Thyroid gland (tissue), 4 donors: ENCODE data around the gene WNT8B.

Experiments
- POLR2A ChIP-seq, 2 donors: fragments of 450-650 bp; IDR thresholded peaks; one replicate each; pipeline ENCODE4 v1.6.1; 2017; ENCODE audit warnings: antibody characterized with exemption in 2 of 2, mild to moderate bottlenecking in 2 of 2, moderate library complexity in 1 of 2
- TF ChIP-seq, protein P1 (sequence below), 6 experiments: fragments of 200-600 bp in 3 of 6; fragments of 450-650 bp in 3 of 6; sonication (generic) in 3 of 6; IDR thresholded peaks; one replicate each; pipeline ENCODE4 v1.5.1; 2016 to 2019; ENCODE audit warnings: antibody characterized with exemption in 6 of 6, mild to moderate bottlenecking in 2 of 6, inconsistent platforms in 1 of 6, moderate library complexity in 1 of 6

DNA sequence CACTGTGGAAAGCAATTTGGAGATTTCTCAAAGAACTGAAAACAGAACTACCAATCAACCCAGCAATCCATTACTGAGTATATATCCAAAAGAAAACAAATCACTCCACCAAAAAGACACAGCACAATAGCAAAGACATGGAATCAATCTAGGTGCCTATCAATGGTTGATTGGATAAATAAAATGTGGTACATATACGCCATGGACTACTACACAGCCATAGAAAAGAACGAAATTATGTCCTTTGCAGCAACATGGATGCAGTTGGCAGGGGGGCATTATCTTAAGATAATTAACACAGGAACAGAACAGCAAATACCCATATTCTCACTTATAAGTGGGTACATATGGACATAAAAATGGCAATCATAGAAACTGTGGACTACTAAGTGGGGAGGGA lies 35.4 kb upstream of the WNT8B start:
- TF ChIP-seq, protein P1, sequence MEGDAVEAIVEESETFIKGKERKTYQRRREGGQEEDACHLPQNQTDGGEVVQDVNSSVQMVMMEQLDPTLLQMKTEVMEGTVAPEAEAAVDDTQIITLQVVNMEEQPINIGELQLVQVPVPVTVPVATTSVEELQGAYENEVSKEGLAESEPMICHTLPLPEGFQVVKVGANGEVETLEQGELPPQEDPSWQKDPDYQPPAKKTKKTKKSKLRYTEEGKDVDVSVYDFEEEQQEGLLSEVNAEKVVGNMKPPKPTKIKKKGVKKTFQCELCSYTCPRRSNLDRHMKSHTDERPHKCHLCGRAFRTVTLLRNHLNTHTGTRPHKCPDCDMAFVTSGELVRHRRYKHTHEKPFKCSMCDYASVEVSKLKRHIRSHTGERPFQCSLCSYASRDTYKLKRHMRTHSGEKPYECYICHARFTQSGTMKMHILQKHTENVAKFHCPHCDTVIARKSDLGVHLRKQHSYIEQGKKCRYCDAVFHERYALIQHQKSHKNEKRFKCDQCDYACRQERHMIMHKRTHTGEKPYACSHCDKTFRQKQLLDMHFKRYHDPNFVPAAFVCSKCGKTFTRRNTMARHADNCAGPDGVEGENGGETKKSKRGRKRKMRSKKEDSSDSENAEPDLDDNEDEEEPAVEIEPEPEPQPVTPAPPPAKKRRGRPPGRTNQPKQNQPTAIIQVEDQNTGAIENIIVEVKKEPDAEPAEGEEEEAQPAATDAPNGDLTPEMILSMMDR (IDR thresholded peaks at IDR 0.05), result no peak
- no peak for TF ChIP-seq POLR2A (IDR thresholded peaks at IDR 0.05)
